HEK293 (cell line): ENCODE results near the gene WIPI1.

ENCODE experiments used
- CTCF ChIA-PET: fragments of 350-600 bp; formaldehyde crosslinking; extraction: SDS; loops from one replicate; lab custom pipeline; 2021; ENCODE audit warnings: antibody characterized with exemption; lab: Yijun Ruan, JAX
- POLR2A ChIA-PET: fragments of 300-600 bp; formaldehyde crosslinking; extraction: SDS; loops from one replicate; lab custom pipeline; 2020; ENCODE audit warnings: antibody characterized with exemption, inconsistent platforms; lab: Yijun Ruan, JAX
- H3K27ac ChIP-seq: fragments of 200-500 bp; sonication (Bioruptor generic); 2 replicates; pipeline ENCODE4 v1.5.1; 2014; ENCODE audit warnings: low read depth, low read length, control low read depth, inconsistent platforms; ENCODE audit errors: extremely low read depth
- H3K36me3 ChIP-seq, 2 experiments: fragments of 200-500 bp in 1 of 2; sonication (Bioruptor generic) in 1 of 2; 1 replicate in 1 of 2; 2 replicates in 1 of 2; pipeline ENCODE4 v1.5.1; 2014 to 2017; ENCODE audit warnings: inconsistent platforms in 2 of 2, low read length in 2 of 2; ENCODE audit not compliant: control insufficient read depth in 2 of 2, insufficient read depth in 1 of 2
- H3K4me1 ChIP-seq: fragments of 200-500 bp; sonication (Bioruptor generic); 2 replicates; pipeline ENCODE4 v1.5.1; 2014; ENCODE audit warnings: mild to moderate bottlenecking, low read length, inconsistent platforms; ENCODE audit not compliant: control insufficient read depth, insufficient read depth
- H3K4me3 ChIP-seq: 2 replicates; pipeline ENCODE4 v1.5.1; 2011; ENCODE audit warnings: low read depth, mild to moderate bottlenecking, control low read depth, low read length, moderate library complexity
- H3K9me3 ChIP-seq: fragments of 200-500 bp; sonication (Bioruptor generic); 2 replicates; pipeline ENCODE4 v1.5.1; 2014; ENCODE audit warnings: low read depth, low read length, inconsistent platforms; ENCODE audit not compliant: control insufficient read depth, insufficient read depth
- KLF7 ChIP-seq: fragments of 450-650 bp; formaldehyde crosslinking; IDR thresholded peaks from 2 replicates; pipeline ENCODE4 v1.5.1; 2016; ENCODE audit warnings: missing biosample characterization, missing genetic modification characterization, borderline replicate concordance
- MZF1 ChIP-seq: fragments of 450-650 bp; formaldehyde crosslinking; IDR thresholded peaks from 2 replicates; pipeline ENCODE4 v1.5.1; 2017; ENCODE audit warnings: missing biosample characterization, missing genetic modification characterization, borderline replicate concordance
- SCRT2 ChIP-seq: fragments of 450-650 bp; formaldehyde crosslinking; IDR thresholded peaks from 2 replicates; pipeline ENCODE4 v1.5.1; 2016; ENCODE audit warnings: missing biosample characterization, missing genetic modification characterization
- WT1 ChIP-seq: fragments of 450-650 bp; formaldehyde crosslinking; IDR thresholded peaks from 2 replicates; pipeline ENCODE4 v1.5.1; 2016; ENCODE audit warnings: missing biosample characterization, missing genetic modification characterization
- ZBTB21 ChIP-seq: fragments of 450-650 bp; formaldehyde crosslinking; IDR thresholded peaks from 2 replicates; pipeline ENCODE4 v1.5.1; 2017; ENCODE audit warnings: missing biosample characterization, missing genetic modification characterization
- ZFHX2 ChIP-seq: fragments of 450-650 bp; formaldehyde crosslinking; conservative IDR thresholded peaks from 2 replicates; pipeline ENCODE4 v1.5.1; 2016; ENCODE audit warnings: missing biosample characterization, missing genetic modification characterization
- ZNF501 ChIP-seq: fragments of 450-650 bp; formaldehyde crosslinking; IDR thresholded peaks from 2 replicates; pipeline ENCODE4 v1.5.1; 2016; ENCODE audit warnings: missing biosample characterization, missing genetic modification characterization
- ZNF561 ChIP-seq: fragments of 450-650 bp; IDR thresholded peaks from 2 replicates; pipeline ENCODE4 v1.5.1; 2018; ENCODE audit warnings: missing biosample characterization, missing genetic modification characterization, borderline replicate concordance
- ZNF596 ChIP-seq: fragments of 450-650 bp; IDR thresholded peaks from 2 replicates; pipeline ENCODE4 v1.5.0; 2018; ENCODE audit warnings: missing biosample characterization, mild to moderate bottlenecking, missing genetic modification characterization, moderate library complexity
- ZNF707 ChIP-seq: fragments of 450-650 bp; formaldehyde crosslinking; IDR thresholded peaks from 2 replicates; pipeline ENCODE4 v1.5.1; 2016; ENCODE audit warnings: missing biosample characterization, missing genetic modification characterization
- ZNF843 ChIP-seq: fragments of 450-650 bp; formaldehyde crosslinking; IDR thresholded peaks from 2 replicates; pipeline ENCODE4 v1.5.1; 2016; ENCODE audit warnings: missing biosample characterization, missing genetic modification characterization
- TF ChIP-seq, protein P1 (sequence below): fragments of 450-650 bp; formaldehyde crosslinking; IDR thresholded peaks from 2 replicates; pipeline ENCODE4 v1.5.1; 2016; ENCODE audit warnings: missing biosample characterization, missing genetic modification characterization
- TF ChIP-seq, protein P2 (sequence below): fragments of 450-650 bp; formaldehyde crosslinking; IDR thresholded peaks from 2 replicates; pipeline ENCODE4 v1.5.1; 2016; ENCODE audit warnings: missing biosample characterization, missing genetic modification characterization
- TF ChIP-seq, protein P3 (sequence below): fragments of 450-650 bp; formaldehyde crosslinking; IDR thresholded peaks from 2 replicates; pipeline ENCODE4 v1.5.1; 2016; ENCODE audit warnings: missing biosample characterization, missing genetic modification characterization
- TF ChIP-seq, protein P4 (sequence below): fragments of 450-650 bp; formaldehyde crosslinking; IDR thresholded peaks from 2 replicates; pipeline ENCODE4 v1.5.1; 2017; ENCODE audit warnings: missing biosample characterization, missing genetic modification characterization
- TF ChIP-seq, protein P5 (sequence below): fragments of 450-650 bp; formaldehyde crosslinking; IDR thresholded peaks from 2 replicates; pipeline ENCODE4 v1.5.1; 2016; ENCODE audit warnings: missing biosample characterization, missing genetic modification characterization
- TF ChIP-seq, protein P6 (sequence below): fragments of 450-650 bp; formaldehyde crosslinking; IDR thresholded peaks from 2 replicates; pipeline ENCODE4 v1.5.1; 2017; ENCODE audit warnings: missing biosample characterization, missing genetic modification characterization
- TF ChIP-seq, protein P7 (sequence below): sonication (generic); formaldehyde crosslinking; IDR thresholded peaks from 2 replicates; pipeline ENCODE4 v1.8.1; 2022; ENCODE audit warnings: mild to moderate bottlenecking, moderate library complexity, missing genetic modification reagents
- TF ChIP-seq, protein P8 (sequence below): fragments of 450-650 bp; formaldehyde crosslinking; IDR thresholded peaks from 2 replicates; pipeline ENCODE4 v1.5.1; 2016; ENCODE audit warnings: missing biosample characterization, missing genetic modification characterization, borderline replicate concordance

The WIPI1 gene

DNA sequence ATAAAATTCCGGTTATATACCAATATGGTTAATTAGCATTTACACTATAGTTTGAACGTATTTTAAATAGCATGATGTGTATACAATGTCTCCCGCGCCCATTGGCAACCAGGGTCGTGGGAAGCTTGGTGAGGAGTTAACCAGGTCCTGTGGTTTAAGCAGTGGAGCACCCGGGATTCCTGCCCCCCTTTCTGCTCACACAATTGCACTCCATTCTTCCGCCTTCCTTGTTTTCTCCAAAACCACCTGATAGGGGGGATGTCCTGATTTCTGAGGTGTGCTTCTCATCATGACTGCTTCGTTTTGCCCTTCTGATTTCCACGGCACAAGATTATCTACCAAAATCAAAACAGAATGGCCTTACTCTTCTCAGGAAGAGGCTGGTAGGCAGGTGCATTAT lies 35.8 kb downstream of the WIPI1 start:
- TF ChIP-seq, protein P1, sequence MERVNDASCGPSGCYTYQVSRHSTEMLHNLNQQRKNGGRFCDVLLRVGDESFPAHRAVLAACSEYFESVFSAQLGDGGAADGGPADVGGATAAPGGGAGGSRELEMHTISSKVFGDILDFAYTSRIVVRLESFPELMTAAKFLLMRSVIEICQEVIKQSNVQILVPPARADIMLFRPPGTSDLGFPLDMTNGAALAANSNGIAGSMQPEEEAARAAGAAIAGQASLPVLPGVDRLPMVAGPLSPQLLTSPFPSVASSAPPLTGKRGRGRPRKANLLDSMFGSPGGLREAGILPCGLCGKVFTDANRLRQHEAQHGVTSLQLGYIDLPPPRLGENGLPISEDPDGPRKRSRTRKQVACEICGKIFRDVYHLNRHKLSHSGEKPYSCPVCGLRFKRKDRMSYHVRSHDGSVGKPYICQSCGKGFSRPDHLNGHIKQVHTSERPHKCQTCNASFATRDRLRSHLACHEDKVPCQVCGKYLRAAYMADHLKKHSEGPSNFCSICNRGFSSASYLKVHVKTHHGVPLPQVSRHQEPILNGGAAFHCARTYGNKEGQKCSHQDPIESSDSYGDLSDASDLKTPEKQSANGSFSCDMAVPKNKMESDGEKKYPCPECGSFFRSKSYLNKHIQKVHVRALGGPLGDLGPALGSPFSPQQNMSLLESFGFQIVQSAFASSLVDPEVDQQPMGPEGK (tag by site-specific recombination) = no peak
- TF ChIP-seq, protein P2, sequence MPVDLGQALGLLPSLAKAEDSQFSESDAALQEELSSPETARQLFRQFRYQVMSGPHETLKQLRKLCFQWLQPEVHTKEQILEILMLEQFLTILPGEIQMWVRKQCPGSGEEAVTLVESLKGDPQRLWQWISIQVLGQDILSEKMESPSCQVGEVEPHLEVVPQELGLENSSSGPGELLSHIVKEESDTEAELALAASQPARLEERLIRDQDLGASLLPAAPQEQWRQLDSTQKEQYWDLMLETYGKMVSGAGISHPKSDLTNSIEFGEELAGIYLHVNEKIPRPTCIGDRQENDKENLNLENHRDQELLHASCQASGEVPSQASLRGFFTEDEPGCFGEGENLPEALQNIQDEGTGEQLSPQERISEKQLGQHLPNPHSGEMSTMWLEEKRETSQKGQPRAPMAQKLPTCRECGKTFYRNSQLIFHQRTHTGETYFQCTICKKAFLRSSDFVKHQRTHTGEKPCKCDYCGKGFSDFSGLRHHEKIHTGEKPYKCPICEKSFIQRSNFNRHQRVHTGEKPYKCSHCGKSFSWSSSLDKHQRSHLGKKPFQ (tag by site-specific recombination) = no peak
- TF ChIP-seq, protein P3, sequence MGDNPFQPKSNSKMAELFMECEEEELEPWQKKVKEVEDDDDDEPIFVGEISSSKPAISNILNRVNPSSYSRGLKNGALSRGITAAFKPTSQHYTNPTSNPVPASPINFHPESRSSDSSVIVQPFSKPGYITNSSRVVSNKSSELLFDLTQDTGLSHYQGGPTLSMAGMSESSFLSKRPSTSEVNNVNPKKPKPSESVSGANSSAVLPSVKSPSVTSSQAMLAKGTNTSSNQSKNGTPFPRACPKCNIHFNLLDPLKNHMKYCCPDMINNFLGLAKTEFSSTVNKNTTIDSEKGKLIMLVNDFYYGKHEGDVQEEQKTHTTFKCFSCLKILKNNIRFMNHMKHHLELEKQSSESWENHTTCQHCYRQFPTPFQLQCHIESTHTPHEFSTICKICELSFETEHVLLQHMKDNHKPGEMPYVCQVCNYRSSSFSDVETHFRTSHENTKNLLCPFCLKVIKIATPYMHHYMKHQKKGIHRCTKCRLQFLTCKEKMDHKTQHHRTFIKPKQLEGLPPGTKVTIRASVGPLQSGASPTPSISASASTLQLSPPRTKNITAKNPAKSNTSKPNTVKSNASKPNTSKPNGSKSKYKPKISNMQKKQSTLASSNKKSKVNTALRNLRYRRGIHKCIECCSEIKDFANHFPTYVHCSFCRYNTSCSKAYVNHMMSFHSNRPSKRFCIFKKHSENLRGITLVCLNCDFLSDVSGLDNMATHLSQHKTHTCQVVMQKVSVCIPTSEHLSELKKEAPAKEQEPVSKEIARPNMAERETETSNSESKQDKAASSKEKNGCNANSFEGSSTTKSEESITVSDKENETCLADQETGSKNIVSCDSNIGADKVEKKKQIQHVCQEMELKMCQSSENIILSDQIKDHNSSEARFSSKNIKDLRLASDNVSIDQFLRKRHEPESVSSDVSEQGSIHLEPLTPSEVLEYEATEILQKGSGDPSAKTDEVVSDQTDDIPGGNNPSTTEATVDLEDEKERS (tag by site-specific recombination) = no peak
- TF ChIP-seq, protein P4, sequence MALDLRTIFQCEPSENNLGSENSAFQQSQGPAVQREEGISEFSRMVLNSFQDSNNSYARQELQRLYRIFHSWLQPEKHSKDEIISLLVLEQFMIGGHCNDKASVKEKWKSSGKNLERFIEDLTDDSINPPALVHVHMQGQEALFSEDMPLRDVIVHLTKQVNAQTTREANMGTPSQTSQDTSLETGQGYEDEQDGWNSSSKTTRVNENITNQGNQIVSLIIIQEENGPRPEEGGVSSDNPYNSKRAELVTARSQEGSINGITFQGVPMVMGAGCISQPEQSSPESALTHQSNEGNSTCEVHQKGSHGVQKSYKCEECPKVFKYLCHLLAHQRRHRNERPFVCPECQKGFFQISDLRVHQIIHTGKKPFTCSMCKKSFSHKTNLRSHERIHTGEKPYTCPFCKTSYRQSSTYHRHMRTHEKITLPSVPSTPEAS (tag by site-specific recombination) = no peak
- TF ChIP-seq ZBTB21 (tag by site-specific recombination) (no peak), SCRT2 (peak; percentile 46)
- TF ChIP-seq, protein P5, sequence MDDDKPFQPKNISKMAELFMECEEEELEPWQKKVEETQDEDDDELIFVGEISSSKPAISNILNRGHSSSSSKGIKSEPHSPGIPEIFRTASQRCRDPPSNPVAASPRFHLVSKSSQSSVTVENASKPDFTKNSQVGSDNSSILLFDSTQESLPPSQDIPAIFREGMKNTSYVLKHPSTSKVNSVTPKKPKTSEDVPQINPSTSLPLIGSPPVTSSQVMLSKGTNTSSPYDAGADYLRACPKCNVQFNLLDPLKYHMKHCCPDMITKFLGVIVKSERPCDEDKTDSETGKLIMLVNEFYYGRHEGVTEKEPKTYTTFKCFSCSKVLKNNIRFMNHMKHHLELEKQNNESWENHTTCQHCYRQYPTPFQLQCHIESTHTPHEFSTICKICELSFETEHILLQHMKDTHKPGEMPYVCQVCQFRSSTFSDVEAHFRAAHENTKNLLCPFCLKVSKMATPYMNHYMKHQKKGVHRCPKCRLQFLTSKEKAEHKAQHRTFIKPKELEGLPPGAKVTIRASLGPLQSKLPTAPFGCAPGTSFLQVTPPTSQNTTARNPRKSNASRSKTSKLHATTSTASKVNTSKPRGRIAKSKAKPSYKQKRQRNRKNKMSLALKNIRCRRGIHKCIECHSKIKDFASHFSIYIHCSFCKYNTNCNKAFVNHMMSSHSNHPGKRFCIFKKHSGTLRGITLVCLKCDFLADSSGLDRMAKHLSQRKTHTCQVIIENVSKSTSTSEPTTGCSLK = no peak
- TF ChIP-seq, protein P6, sequence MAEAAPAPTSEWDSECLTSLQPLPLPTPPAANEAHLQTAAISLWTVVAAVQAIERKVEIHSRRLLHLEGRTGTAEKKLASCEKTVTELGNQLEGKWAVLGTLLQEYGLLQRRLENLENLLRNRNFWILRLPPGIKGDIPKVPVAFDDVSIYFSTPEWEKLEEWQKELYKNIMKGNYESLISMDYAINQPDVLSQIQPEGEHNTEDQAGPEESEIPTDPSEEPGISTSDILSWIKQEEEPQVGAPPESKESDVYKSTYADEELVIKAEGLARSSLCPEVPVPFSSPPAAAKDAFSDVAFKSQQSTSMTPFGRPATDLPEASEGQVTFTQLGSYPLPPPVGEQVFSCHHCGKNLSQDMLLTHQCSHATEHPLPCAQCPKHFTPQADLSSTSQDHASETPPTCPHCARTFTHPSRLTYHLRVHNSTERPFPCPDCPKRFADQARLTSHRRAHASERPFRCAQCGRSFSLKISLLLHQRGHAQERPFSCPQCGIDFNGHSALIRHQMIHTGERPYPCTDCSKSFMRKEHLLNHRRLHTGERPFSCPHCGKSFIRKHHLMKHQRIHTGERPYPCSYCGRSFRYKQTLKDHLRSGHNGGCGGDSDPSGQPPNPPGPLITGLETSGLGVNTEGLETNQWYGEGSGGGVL (tag by site-specific recombination) = no peak
- no peaks in the 10 kb centered on the region for H3K4me1 ChIP-seq
- CTCF ChIA-PET = interaction anchor here (1.3 to 4.7 kb wide), 2 partner anchors 15 to 158 kb away, joined by 5 to 18 read pairs; no protein-coding TSS in a partner anchor
- H3K36me3 ChIP-seq = peaks cover 0 to 6% of the 10 kb centered on the region in 2 experiments; a peak in 2 of 3 replicates
- POLR2A ChIA-PET = no interaction called here
- no peak overlapping the region for H3K4me3 ChIP-seq
- no peak overlapping the region for H3K27ac ChIP-seq
- H3K9me3 ChIP-seq = no peaks in the 10 kb centered on the region

DNA sequence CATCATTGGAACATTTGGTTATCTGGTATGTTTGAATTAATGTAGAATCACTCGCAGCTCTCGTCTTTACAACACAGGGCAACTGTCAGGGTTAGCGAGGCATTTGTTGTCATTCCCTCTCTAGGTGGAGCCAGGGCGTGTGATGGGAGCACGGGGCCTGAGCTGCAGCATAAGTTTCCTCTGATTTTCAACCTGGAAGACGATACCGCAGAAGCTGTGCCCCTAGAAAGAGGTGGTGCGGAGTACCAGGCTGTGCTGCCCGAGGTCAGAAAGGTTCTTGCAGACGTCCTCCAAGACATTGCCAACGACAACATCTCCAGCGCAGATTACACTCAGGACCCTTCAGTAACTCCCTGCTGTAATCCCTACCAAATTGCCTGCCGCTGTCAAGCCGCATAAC lies 37.2 kb downstream of the WIPI1 start:
- ChIA-PET CTCF (interaction anchor here (3.7 to 4.7 kb wide), 2 partner anchors 16 to 21 kb away, joined by 15 to 18 read pairs; no protein-coding TSS in a partner anchor), POLR2A (no interaction called here)
- H3K4me1 ChIP-seq = no peaks in the 10 kb centered on the region
- H3K4me3 ChIP-seq = no peak overlapping the region
- peaks cover 0 to 6% of the 10 kb centered on the region in 2 experiments; a peak in 2 of 3 replicates for H3K36me3 ChIP-seq
- no peak overlapping the region for H3K27ac ChIP-seq
- no peaks in the 10 kb centered on the region for H3K9me3 ChIP-seq
- TF ChIP-seq ZNF501 (tag by site-specific recombination) = no peak
- TF ChIP-seq, protein P7, sequence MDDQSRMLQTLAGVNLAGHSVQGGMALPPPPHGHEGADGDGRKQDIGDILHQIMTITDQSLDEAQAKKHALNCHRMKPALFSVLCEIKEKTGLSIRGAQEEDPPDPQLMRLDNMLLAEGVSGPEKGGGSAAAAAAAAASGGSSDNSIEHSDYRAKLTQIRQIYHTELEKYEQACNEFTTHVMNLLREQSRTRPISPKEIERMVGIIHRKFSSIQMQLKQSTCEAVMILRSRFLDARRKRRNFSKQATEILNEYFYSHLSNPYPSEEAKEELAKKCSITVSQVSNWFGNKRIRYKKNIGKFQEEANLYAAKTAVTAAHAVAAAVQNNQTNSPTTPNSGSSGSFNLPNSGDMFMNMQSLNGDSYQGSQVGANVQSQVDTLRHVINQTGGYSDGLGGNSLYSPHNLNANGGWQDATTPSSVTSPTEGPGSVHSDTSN (CRISPR knock-in tag) = no peak
- TF ChIP-seq MZF1 (tag by site-specific recombination) = no peak
- no peak for TF ChIP-seq SCRT2
- TF ChIP-seq ZNF561 (tag by site-specific recombination) = no peak
- TF ChIP-seq KLF7 (tag by site-specific recombination) = no peak
- TF ChIP-seq ZNF843 = no peak
- TF ChIP-seq ZFHX2 (tag by site-specific recombination) = no peak
- TF ChIP-seq ZNF596 (tag by site-specific recombination) = no peak
- TF ChIP-seq ZNF707 (tag by site-specific recombination) = no peak
- no peak for TF ChIP-seq WT1 (tag by site-specific recombination)
- TF ChIP-seq, protein P8, sequence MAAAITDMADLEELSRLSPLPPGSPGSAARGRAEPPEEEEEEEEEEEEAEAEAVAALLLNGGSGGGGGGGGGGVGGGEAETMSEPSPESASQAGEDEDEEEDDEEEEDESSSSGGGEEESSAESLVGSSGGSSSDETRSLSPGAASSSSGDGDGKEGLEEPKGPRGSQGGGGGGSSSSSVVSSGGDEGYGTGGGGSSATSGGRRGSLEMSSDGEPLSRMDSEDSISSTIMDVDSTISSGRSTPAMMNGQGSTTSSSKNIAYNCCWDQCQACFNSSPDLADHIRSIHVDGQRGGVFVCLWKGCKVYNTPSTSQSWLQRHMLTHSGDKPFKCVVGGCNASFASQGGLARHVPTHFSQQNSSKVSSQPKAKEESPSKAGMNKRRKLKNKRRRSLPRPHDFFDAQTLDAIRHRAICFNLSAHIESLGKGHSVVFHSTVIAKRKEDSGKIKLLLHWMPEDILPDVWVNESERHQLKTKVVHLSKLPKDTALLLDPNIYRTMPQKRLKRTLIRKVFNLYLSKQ (tag by site-specific recombination) = no peak
